HG02970 (cell line): ENCODE results near the gene GMFB.
"Not testable (repeated sequence)": the region's sequence is repeated elsewhere in the genome, so short reads cannot be mapped to it uniquely, and the experiment has no call there.

Experiments used
- ATAC-seq: cut with Tn5 transposase; IDR thresholded peaks from one replicate; pipeline ENCODE4 v1.9.1; 2021; ENCODE audit warnings: mild to moderate bottlenecking, moderate library complexity, moderate number of reproducible peaks; ENCODE audit not compliant: unreplicated experiment, low FRiP score

GMFB gene

DNA sequence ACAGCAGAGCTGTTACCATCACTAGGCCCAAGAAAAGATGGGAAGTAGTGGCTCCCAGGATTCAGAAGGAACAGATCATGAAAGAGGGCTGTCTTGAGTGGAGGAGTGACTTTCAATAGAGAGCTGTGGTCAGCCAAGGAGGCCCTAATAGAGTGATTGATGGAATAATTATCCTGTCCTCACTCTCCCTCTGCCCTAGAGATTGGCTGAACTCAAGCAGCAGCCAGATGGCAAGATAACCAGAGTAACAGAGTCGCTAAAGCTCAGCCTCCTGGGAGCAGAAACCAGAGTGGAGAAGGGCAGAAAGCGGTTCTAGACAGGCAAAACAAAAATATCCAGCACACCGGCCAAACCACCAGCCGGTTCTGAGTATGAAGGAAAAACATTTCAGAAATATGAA lies 23.1 kb downstream of the GMFB start:
- no peak for ATAC-seq

DNA sequence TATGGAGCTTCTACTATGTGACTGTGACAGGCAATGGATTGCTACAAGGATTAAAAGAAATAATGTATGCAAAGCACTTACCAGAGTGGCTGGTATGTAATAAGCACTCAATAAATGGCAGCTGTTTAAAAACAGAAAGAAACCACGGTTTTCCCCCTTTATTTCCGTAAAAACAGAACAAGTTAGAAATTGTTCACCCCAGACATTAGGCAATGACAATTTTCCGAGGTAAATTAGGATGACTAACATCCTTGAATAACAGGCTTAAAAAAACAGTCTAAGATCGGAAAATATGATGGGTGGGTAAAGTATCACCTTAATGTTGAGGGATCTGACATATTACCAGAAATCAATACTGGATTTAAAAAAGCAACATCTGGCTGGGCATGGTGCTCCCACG lies 26.7 kb downstream of the GMFB start:
- ATAC-seq: no peak

- no peak for ATAC-seq
Measured at GRCh38 chr14:54459106-54459505, 29.7 kb downstream of the GMFB start.

DNA sequence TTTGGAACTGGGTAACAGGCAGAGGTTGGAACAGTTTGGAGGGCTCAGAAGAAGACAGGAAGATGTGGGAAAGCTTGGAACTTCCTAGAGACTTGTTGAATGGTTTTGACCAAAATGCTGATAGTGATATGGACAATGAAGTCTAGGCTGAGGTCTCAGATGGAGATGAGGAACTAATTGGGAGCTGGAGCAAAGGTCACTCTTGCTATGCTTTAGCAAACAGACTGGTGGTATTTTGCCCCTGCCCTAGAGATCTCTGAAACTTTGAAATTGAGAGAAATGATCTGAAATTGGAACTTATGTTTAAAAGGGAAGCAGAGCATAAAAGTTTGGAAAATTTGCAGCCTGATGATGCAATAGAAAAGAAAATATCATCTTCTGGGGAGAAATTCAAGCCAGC lies 30.2 kb downstream of the GMFB start:
- ATAC-seq: not testable (repeated sequence)

DNA sequence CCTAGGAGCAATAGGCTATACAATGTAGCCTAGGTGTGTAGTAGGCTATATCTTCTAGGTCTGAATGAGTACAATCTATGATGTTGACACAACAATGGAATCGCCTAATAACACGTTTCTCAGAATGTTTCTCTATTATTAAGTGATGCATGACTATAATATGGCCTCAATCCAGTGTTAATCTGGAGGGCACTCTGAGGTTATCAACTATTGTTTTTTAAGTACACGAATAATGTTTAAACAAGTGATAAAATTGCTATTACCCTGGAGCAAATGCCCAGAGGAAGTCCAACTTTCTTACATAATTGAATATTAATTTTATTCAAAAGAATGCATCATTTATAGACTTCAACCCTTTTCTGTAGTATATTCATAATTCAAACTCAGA lies 31.2 kb downstream of the GMFB start:
- ATAC-seq: no peak

GRCh38 chr14:54456820-54457608 lies 31.8 kb downstream of the GMFB start:
- ATAC-seq: not testable (repeated sequence)

GRCh38 chr14:54455363-54455762 lies 33.4 kb downstream of the GMFB start:
- ATAC-seq: no peak

DNA sequence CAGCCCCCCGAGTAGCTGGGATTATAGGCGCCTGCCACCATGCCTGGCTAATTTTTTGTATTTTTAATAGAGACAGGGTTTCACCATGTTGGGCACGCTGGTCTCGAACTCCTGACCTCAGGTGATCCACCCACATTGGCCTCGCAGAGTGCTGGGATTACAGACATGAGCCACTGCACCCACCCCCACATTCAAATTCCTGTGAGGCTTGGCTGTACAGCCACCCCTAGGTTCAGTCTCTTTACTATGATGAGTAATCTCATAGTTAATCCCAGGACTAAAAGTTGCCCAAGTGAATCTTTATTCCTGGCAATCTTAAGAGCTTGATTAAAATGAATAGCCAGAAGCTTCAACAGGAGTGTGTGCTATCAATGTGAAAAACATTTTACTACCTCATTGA lies 34.8 kb downstream of the GMFB start:
- ATAC-seq: not testable (repeated sequence)

GRCh38 chr14:54453252-54453651 lies 35.5 kb downstream of the GMFB start:
- no peak for ATAC-seq

DNA sequence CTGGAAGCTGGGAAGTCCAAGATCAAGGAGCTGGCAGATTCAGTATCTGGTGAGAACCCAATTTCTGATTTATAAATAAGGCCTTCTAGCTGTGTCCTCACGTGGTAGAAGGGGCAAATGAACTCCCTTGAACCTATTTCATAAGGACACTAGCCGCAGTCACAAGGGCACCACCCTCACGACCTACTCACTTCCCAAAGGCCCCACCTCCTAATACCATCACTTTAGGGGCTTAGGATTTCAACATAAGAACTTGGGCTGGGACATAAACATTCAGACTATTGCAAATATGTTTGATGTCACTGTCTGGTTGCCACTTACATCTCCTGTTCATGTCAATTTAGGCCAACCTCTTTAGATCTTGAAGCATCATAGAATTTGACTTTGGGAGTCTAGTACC lies 36.8 kb downstream of the GMFB start:
- no peak for ATAC-seq

- ATAC-seq: no peak
Measured at GRCh38 chr14:54451121-54451601, 37.6 kb downstream of the GMFB start.

- no peak for ATAC-seq
Measured at GRCh38 chr14:54450535-54450934, 38.2 kb downstream of the GMFB start.

DNA sequence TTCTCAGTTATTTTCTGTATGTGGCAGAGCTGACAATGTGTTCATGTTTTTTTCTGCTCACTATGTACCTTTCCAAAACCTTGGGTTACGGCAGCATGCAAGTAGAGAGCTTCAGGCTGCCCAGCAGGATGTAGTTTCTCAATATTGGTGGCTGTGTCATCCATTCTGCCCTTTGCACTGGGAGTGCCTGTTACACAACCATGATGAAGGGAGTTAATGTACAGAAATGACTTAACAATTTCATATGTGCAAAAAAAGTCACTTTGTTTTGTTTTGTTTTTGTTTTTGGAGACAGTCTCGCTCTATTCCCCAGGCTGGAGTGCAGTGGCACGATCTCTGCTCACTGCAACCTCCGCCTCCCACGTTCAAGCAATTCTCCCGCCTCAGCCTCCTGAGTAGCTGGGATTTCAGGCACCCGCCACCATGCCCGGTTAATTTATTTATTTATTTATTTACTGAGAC lies 41.5 kb downstream of the GMFB start:
- ATAC-seq: no peak

DNA sequence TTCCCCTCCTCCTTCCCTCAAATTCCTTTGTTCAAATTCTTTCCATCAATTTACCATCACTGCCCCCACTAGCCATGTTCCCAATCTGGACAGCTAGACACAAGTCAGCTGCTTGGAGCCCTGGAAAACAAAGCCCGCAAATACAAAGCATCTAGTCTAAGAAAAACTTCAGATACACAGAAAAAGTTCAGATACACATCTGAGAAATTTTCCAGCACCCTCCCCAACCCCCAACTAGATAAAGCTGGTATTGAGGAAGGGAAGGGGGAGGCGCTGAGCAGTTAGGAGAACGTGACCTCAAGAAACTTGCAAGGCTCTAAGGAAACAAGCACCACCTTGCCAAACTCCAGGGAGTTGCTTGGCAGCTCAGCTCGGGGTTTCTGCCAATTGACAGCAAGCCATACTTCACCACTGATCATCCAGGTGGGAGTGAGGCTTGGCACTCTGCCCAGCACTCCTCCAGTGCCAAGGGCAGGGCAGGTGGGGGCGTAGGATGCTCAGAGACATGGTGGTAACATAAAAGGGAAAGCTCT lies 42.6 kb downstream of the GMFB start:
- no peak for ATAC-seq

DNA sequence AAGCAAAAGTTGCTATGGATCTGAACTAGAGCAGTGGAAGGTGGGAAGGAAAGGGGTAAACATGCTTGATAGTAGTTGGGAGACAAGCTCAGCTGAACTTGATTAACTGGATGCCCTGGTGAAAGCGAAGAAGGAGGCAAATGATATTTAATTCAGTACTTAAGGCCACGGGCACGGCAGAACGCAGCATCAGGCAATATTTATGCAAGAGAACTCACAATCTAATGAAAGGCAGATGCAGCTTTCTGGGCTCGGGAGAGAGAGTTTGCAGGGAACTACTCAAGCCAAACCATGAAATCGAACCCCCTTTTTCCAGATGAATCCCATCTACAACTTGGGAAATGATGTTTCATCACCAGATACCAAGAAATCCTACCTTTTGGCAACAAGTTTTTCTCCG lies 44.1 kb downstream of the GMFB start:
- no peak for ATAC-seq

- ATAC-seq: no peak
Measured at GRCh38 chr14:54443981-54444380, 44.8 kb downstream of the GMFB start.

- ATAC-seq: not testable (repeated sequence)
Measured at GRCh38 chr14:54442961-54443360, 45.8 kb downstream of the GMFB start.

DNA sequence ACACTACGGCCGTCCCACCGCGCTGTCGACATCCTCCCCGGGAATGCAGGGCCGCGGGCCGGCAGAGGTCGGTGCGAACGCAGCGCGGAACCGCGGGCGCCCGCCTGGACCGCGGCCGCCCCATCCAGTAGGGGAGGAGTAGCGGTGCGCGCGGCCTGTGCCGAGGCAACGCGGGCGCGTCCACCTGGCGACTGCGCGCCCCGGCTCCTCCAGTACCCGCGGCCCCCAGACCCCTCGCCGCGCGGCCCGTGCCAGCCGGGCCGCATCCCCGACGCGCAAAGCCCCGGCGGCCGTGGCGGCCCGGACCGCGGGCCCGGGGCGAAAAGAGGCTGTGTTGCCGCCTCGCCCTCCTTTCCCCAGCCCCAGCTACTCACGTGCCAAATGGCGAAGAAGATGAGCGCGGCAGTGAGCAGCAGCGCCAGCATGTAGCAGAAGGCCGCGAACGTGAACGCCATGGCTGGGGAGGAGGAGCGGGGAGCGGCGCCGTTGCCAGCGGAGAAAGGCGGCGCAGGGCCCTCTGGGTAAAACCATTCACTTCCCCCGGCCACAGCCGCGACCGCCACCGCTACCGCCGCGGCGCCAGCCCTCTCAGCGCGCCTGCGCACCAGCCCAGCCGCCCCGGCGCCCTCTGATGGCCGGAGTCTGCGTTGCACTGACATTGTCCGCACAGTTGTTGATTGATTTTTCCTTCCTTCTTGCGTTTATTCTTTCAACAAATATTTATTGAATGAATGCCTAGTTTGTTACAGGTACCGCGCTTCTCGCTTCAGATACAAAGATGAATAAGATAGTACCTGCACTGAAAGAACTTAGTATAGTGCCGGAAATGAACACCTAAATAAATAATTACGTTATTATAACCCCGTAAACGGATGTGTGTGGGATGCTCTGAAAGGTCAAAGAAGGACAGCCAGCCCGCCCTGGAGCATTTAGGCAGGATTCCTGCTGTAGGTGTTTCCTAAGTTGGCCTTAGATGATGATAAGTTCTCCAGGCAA lies 47.6 kb downstream of the GMFB start, which contains the start of gene CNIH1:
Gene CNIH1 (minus strand): TSS at position 502 of the 996 bp plus-strand sequence. CDS start 47 bp downstream, at position 455.
- peak; percentile 89 for ATAC-seq

- no peak for ATAC-seq
Measured at GRCh38 chr14:54440476-54440872, 48.3 kb downstream of the GMFB start.

GRCh38 chr14:54440037-54440436 lies 48.7 kb downstream of the GMFB start:
- ATAC-seq: no peak

DNA sequence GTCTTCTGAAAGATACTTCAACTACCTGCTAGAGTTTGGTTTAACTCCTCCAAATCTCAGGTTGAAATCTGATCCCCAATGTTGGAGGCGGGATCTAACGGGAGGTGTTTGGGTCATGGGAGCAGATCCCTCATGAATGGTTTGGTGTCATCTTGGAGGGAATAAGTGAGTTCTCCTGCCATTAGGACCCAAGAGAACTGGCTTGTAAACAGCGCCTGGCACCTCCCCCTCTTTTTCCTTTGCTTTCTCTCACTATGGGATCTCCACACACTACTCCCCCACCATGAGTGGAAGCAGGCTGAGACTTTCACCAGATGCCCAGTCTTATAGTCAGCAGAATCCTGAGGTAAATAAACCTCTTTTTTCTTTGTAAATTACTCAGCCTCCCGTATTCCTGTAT lies 50.1 kb downstream of the GMFB start:
- no peak for ATAC-seq
